ENCODE data around the gene SYT11. TPM values are rescaled to one million over a fixed set of nuclear protein-coding genes. Genes with fewer than 3 reads are reported as not detected.

Gene SYT11
- total and polyA plus RNA-seq, 9 of the 15 experiments (the other 6 are each of a cell fraction or from before 2014, with no cell fraction given): 0.05 to 0.18 (median 0.11) TPM

DNA sequence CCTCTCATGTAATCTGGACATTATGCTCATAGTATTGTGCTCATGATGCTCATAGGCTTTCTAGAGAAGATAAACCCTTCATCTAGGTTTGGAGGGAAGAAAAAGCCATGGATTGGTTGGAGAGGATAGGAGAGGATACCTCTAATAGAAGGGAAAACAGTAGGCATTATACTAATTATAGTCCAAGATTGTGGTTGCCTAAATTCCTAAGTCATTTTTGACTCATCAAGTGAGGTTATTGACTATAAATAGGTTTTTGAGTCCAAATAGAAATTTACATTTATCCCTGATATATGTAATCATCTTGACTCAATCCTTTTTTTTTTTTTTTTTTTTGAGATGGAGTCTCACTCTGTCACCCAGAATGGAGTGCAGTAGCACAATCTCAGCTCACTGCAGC, 5.0 kb downstream of the SYT11 start (continued):
- TF ChIP-seq, protein P1, sequence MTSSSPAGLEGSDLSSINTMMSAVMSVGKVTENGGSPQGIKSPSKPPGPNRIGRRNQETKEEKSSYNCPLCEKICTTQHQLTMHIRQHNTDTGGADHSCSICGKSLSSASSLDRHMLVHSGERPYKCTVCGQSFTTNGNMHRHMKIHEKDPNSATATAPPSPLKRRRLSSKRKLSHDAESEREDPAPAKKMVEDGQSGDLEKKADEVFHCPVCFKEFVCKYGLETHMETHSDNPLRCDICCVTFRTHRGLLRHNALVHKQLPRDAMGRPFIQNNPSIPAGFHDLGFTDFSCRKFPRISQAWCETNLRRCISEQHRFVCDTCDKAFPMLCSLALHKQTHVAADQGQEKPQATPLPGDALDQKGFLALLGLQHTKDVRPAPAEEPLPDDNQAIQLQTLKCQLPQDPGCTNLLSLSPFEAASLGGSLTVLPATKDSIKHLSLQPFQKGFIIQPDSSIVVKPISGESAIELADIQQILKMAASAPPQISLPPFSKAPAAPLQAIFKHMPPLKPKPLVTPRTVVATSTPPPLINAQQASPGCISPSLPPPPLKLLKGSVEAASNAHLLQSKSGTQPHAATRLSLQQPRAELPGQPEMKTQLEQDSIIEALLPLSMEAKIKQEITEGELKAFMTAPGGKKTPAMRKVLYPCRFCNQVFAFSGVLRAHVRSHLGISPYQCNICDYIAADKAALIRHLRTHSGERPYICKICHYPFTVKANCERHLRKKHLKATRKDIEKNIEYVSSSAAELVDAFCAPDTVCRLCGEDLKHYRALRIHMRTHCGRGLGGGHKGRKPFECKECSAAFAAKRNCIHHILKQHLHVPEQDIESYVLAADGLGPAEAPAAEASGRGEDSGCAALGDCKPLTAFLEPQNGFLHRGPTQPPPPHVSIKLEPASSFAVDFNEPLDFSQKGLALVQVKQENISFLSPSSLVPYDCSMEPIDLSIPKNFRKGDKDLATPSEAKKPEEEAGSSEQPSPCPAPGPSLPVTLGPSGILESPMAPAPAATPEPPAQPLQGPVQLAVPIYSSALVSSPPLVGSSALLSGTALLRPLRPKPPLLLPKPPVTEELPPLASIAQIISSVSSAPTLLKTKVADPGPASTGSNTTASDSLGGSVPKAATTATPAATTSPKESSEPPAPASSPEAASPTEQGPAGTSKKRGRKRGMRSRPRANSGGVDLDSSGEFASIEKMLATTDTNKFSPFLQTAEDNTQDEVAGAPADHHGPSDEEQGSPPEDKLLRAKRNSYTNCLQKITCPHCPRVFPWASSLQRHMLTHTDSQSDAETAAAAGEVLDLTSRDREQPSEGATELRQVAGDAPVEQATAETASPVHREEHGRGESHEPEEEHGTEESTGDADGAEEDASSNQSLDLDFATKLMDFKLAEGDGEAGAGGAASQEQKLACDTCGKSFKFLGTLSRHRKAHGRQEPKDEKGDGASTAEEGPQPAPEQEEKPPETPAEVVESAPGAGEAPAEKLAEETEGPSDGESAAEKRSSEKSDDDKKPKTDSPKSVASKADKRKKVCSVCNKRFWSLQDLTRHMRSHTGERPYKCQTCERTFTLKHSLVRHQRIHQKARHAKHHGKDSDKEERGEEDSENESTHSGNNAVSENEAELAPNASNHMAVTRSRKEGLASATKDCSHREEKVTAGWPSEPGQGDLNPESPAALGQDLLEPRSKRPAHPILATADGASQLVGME (CRISPR knock-in tag; IDR thresholded peaks at IDR 0.05): no peak
- TF ChIP-seq KDM4B (IDR thresholded peaks at IDR 0.05; ENCODE audit: borderline replicate concordance in 2 of 2, low read depth in 1 of 2) (no peak), ATF7 (IDR thresholded peaks at IDR 0.05) (no peak), HNRNPLL (IDR thresholded peaks at IDR 0.05; ENCODE audit: low read depth, low read length, poor library complexity, severe bottlenecking) (no peak), ZNF253 (CRISPR knock-in tag; conservative IDR thresholded peaks at IDR 0.05) (no peak), NCOA1 (IDR thresholded peaks at IDR 0.05; ENCODE audit: low read depth) (no peak), ZNF174 (CRISPR knock-in tag; IDR thresholded peaks at IDR 0.05) (no peak), HDAC8 (tag; IDR thresholded peaks at IDR 0.05) (no peak)
